Measurements from ENCODE around the gene CHI3L2.

- TF ChIP-seq GATA2 (IDR thresholded peaks at IDR 0.05; ENCODE audit: low read depth, low read length) = no peak
- TF ChIP-seq GATA3 (IDR thresholded peaks at IDR 0.05; ENCODE audit: low read depth, low read length) = no peak
Observed at GRCh38 chr1:111232134-111232533, 4.6 kb downstream of the CHI3L2 start.

Data from SH-SY5Y (cell line).